ENCODE measurements around the gene LPAR1.
"Not testable (repeated sequence)": the region's sequence is repeated elsewhere in the genome, so short reads cannot be mapped to it uniquely, and the experiment has no call there.

The LPAR1 gene

GRCh38 chr9:110872920-110873319 is 165.3 kb downstream of the LPAR1 start:
- DNase-seq (ENCODE audit: low read depth), result no peak

GRCh38 chr9:110871736-110872135 is 166.5 kb downstream of the LPAR1 start:
- no peak for DNase-seq (ENCODE audit: low read depth)

GRCh38 chr9:110869931-110870330 is 168.3 kb downstream of the LPAR1 start:
- DNase-seq (ENCODE audit: low read depth), result no peak

GRCh38 chr9:110864011-110864410 is 174.3 kb downstream of the LPAR1 start:
- DNase-seq (ENCODE audit: low read depth), result no peak

- not testable (repeated sequence) for DNase-seq (ENCODE audit: low read depth)
Observed at GRCh38 chr9:110861370-110862110, 176.7 kb downstream of the LPAR1 start.

GRCh38 chr9:110856772-110857171 is 181.5 kb downstream of the LPAR1 start:
- DNase-seq (ENCODE audit: low read depth), result no peak

- no peak for DNase-seq (ENCODE audit: low read depth)
Observed at GRCh38 chr9:110850401-110851135, 187.7 kb downstream of the LPAR1 start.

- no peak for DNase-seq (ENCODE audit: low read depth)
Observed at GRCh38 chr9:110847671-110848070, 190.6 kb downstream of the LPAR1 start.

GRCh38 chr9:110846215-110846614 is 192.1 kb downstream of the LPAR1 start:
- no peak for DNase-seq (ENCODE audit: low read depth)

- no peak for DNase-seq (ENCODE audit: low read depth)
Observed at GRCh38 chr9:110844121-110844520, 194.1 kb downstream of the LPAR1 start.

GRCh38 chr9:110842986-110843385 is 195.3 kb downstream of the LPAR1 start:
- DNase-seq (ENCODE audit: low read depth), result no peak

- DNase-seq (ENCODE audit: low read depth), result no peak
Observed at GRCh38 chr9:110842169-110842568, 196.1 kb downstream of the LPAR1 start.

GRCh38 chr9:110837401-110838005 is 200.8 kb downstream of the LPAR1 start:
- DNase-seq (ENCODE audit: low read depth), result no peak

- DNase-seq (ENCODE audit: low read depth), result no peak
Observed at GRCh38 chr9:110835859-110836271, 202.4 kb downstream of the LPAR1 start.

GRCh38 chr9:110835404-110835803 is 202.9 kb downstream of the LPAR1 start:
- DNase-seq (ENCODE audit: low read depth), result no peak

GRCh38 chr9:110832926-110833325 is 205.3 kb downstream of the LPAR1 start:
- DNase-seq (ENCODE audit: low read depth), result no peak

- DNase-seq (ENCODE audit: low read depth), result no peak
Observed at GRCh38 chr9:110830495-110830894, 207.8 kb downstream of the LPAR1 start.

GRCh38 chr9:110828264-110828663 is 210.0 kb downstream of the LPAR1 start:
- DNase-seq (ENCODE audit: low read depth), result no peak

- DNase-seq (ENCODE audit: low read depth), result not testable (repeated sequence)
Observed at GRCh38 chr9:110826400-110826799, 211.9 kb downstream of the LPAR1 start.

- no peak for DNase-seq (ENCODE audit: low read depth)
Observed at GRCh38 chr9:110825950-110826349, 212.3 kb downstream of the LPAR1 start.

GRCh38 chr9:110825129-110825528 is 213.1 kb downstream of the LPAR1 start:
- not testable (repeated sequence) for DNase-seq (ENCODE audit: low read depth)

Measured in T-helper 22 cell (primary cell).